Psoas muscle (tissue), 8 donors: Measurements from ENCODE around the gene C4B. TPM values are rescaled to one million over a fixed set of nuclear protein-coding genes. Genes with fewer than 3 reads are reported as not detected.

Experiments used
- ATAC-seq, 4 donors: fragments of 200-7000 bp; cut with Tn5 transposase; one replicate each; pipeline ENCODE4 v1.9.1; 2020; ENCODE audit warnings: moderate library complexity in 3 of 4, mild to moderate bottlenecking in 2 of 4
- DNase-seq, 2 donors: peaks; one replicate each; pipeline ENCODE4 v3.0.0-alpha.2; 2020
- H3K27ac ChIP-seq: fragments of 200-600 bp; one replicate; pipeline ENCODE4 v1.8.0; 2022
- H3K27me3 ChIP-seq, 3 donors: fragments of 200-600 bp in 1 of 3; one replicate each; pipeline versions ENCODE4 v1.6.1 to v1.8.0; 2013 to 2022; ENCODE audit warnings: low read length in 2 of 3, mild to moderate bottlenecking in 2 of 3, moderate library complexity in 1 of 3; ENCODE audit not compliant: insufficient read depth in 3 of 3
- H3K36me3 ChIP-seq, 2 donors: fragments of 200-600 bp in 1 of 2; one replicate each; pipeline versions ENCODE4 v1.6.1 to v1.8.0; 2013 to 2022; ENCODE audit warnings: low read depth in 1 of 2, mild to moderate bottlenecking in 1 of 2, moderate library complexity in 1 of 2; ENCODE audit not compliant: insufficient read depth in 1 of 2
- H3K4me1 ChIP-seq: fragments of 200-600 bp; one replicate; pipeline ENCODE4 v1.8.0; 2022
- H3K4me3 ChIP-seq: fragments of 200-600 bp; one replicate; pipeline ENCODE4 v1.8.0; 2022; ENCODE audit warnings: mild to moderate bottlenecking
- H3K9me3 ChIP-seq: fragments of 200-600 bp; one replicate; pipeline ENCODE4 v1.8.0; 2022
- CTCF ChIP-seq: fragments of 200-600 bp; IDR thresholded peaks from one replicate; pipeline ENCODE4 v1.8.0; 2022; ENCODE audit warnings: antibody characterized with exemption
- WGBS, 3 donors: extraction: QIAGEN DNeasy Blood & Tissue Kit; methylation state at CpG; one replicate each; pipeline versions ENCODE4 v1.1.6 to v1.1.7; 2013; 5-methylcytosine and 5-hydroxymethylcytosine counted together
- intact Hi-C, 2 donors: fragments of 100-400 bp; cut with DNase I; formaldehyde crosslinking; loops; one replicate each; pipeline versions ENCODE4 v1.11.0 to v1.14.2; 2022
- polyA plus RNA-seq, 3 donors: library from polyadenylated mRNA; stranded (reverse); fragments of 200-250 nt; gene quantifications; one replicate each; pipeline ENCODE4 v1.2.3, GENCODE V29; 2013
- total RNA-seq, 4 donors: library from RNA; stranded (reverse); fragmentation: NEBNext Ultra II Directional in 2 of 4; extraction: Animal tissue kit (Norgen Biotek cat#: 25700) in 2 of 4; gene quantifications; one replicate each; pipeline versions ENCODE4 v1.2.1 to v1.2.4, GENCODE V29; 2021 to 2023
- donor health status: healthy with polysubstance abuse.
- donor health status: DM: no; HTN: no; CAD: no; lungs with moderate emphysema.
- donor health status: Bipolar disorder and iron deficiency.
- donor health status: healthy.
- donor health status: DM: yes; HTN: yes; CAD: no.
- donor health status: DM: no; HTN: no; CAD: no.
- donor health status: DM: no; HTN: no; CAD: no.
- donor health status: DM: yes; HTN: yes; CAD: no.

Gene C4B
- total and polyA plus RNA-seq, 7 donors = 2.6 to 12.6 (median 5.6) TPM

GRCh38 chr6:32056254-32056653 is 41.7 kb downstream of the C4B start:
- intact Hi-C loops = no loop called here
- Histone ChIP-seq H3K4me1 (no peaks in the 10 kb centered on the region), H3K27ac (no peak overlapping the region), H3K27me3 (no peaks in the 10 kb centered on the region), H3K9me3 (no peaks in the 10 kb centered on the region), H3K4me3 (no peak overlapping the region), H3K36me3 (no peaks in the 10 kb centered on the region)
- WGBS, 3 donors = 90 to 100% (median 92%) methylated on average over 7 of the region's 7 CpGs
- DNase-seq = peak in 1 of 2 donors; percentile 45
- no peak for TF ChIP-seq CTCF
- no peak for ATAC-seq

- Histone ChIP-seq H3K27ac (no peak overlapping the region), H3K4me3 (no peak overlapping the region), H3K9me3 (no peaks in the 10 kb centered on the region), H3K27me3 (no peaks in the 10 kb centered on the region), H3K36me3 (peaks cover 0 to 4% of the 10 kb centered on the region in 2 donors), H3K4me1 (no peaks in the 10 kb centered on the region)
- intact Hi-C loops = no loop called here
- WGBS, 3 donors = 80 to 91% (median 87%) methylated on average over 17 of the region's 17 CpGs
- peak in 1 of 2 donors; percentile 54 for DNase-seq
- no peak for ATAC-seq
- no peak for TF ChIP-seq CTCF
These were observed 43.4 kb downstream of the C4B start for GRCh38 chr6:32057966-32058365.

GRCh38 chr6:32058511-32058963 is 43.9 kb downstream of the C4B start:
- intact Hi-C loops = no loop called here
- peak in 2 of 4 donors; percentile 18 to 24 for ATAC-seq
- peaks cover 0 to 4% of the 10 kb centered on the region in 2 donors for H3K36me3 ChIP-seq

GRCh38 chr6:32060966-32061655 is 46.5 kb downstream of the C4B start:
- no peak overlapping the region for H3K4me3 ChIP-seq
- ATAC-seq = no peak
- 89 to 93% (median 92%) methylated on average over 19 to 28 of the region's 28 CpGs for WGBS, 3 donors
- H3K4me1 ChIP-seq = no peaks in the 10 kb centered on the region
- DNase-seq = no peak
- H3K27me3 ChIP-seq = no peaks in the 10 kb centered on the region
- no peak overlapping the region for H3K27ac ChIP-seq
- H3K9me3 ChIP-seq = no peaks in the 10 kb centered on the region
- H3K36me3 ChIP-seq = peaks cover 0 to 4% of the 10 kb centered on the region in 2 donors
- TF ChIP-seq CTCF = no peak
- intact Hi-C loops = no loop called here

More at GRCh38 chr6:32058511-32058963, 43.9 kb downstream of the C4B start:
- WGBS, 3 donors = 71 to 76% (median 75%) methylated on average over 11 of the region's 11 CpGs
- Histone ChIP-seq H3K27me3 (no peaks in the 10 kb centered on the region), H3K4me1 (no peaks in the 10 kb centered on the region), H3K9me3 (no peaks in the 10 kb centered on the region), H3K27ac (no peak overlapping the region), H3K4me3 (no peak overlapping the region)
- no peak for TF ChIP-seq CTCF
- peak in 1 of 2 donors; percentile 50 for DNase-seq
